Ishikawa (cell line): Measurements from ENCODE around the gene TRAK1.

Experiments used
- EGR1 ChIP-seq: IDR thresholded peaks from 2 replicates; pipeline ENCODE4 v1.6.1; 2012
- EP300 ChIP-seq: IDR thresholded peaks from 2 replicates; pipeline ENCODE4 v1.6.1; 2012; ENCODE audit warnings: borderline replicate concordance
- NFIC ChIP-seq: IDR thresholded peaks from 2 replicates; pipeline ENCODE4 v1.6.1; 2012
- RAD21 ChIP-seq: IDR thresholded peaks from 2 replicates; pipeline ENCODE4 v1.6.1; 2012; ENCODE audit warnings: low read depth
- TAF1 ChIP-seq: IDR thresholded peaks from 2 replicates; pipeline ENCODE4 v1.6.1; 2012; ENCODE audit warnings: low read depth, mild to moderate bottlenecking
- TCF12 ChIP-seq: IDR thresholded peaks from 2 replicates; pipeline ENCODE4 v1.6.1; 2012; ENCODE audit warnings: low read depth
- YY1 ChIP-seq: IDR thresholded peaks from 2 replicates; pipeline ENCODE4 v1.6.1; 2012; ENCODE audit warnings: low read depth
- TF ChIP-seq, protein P1 (sequence below): IDR thresholded peaks from 2 replicates; pipeline ENCODE4 v1.6.1; 2012
- TF ChIP-seq, protein P2 (sequence below): IDR thresholded peaks from 2 replicates; pipeline ENCODE4 v1.6.1; 2012; ENCODE audit warnings: low read depth, mild to moderate bottlenecking

DNA sequence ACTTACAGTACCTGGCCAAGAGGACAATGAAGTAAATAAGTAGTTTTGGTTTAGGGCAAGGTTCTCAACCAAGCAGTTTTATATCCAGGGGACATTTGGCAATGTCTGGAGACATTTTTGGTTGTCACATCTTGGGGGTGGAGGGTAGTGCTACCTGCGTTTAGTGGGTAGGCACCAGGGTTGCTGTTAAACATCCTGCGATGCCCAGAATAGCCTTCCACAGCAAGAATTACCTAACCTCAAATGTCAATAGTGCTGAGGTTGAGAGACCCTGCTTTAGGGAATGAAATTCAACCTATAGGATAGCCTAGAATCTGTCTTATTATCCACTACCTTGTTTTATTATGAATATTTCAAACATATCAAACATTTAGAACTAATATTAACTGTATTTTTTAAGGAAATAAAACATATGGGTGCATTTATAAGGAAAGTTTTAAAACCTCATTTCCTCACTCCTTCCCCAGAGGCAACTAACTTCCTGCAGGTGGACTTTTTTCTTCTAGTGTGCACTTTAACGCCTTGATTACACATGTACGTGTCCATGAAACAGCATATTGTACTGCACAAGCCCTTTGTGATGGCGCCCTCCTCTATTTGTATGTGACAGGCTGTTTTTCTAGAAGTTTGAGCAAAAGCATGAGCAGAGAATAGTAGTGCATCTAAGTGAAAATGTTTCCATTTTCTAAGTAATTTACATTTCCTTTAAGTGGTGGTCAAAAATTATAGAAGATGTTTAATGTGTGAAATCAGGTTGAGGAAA is 57.1 kb downstream of the TRAK1 start:
- TF ChIP-seq, protein P1, sequence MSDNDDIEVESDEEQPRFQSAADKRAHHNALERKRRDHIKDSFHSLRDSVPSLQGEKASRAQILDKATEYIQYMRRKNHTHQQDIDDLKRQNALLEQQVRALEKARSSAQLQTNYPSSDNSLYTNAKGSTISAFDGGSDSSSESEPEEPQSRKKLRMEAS, result no peak
- TF ChIP-seq TAF1, result no peak
- no peak for TF ChIP-seq EP300
- no peak for TF ChIP-seq RAD21
- TF ChIP-seq, protein P2, sequence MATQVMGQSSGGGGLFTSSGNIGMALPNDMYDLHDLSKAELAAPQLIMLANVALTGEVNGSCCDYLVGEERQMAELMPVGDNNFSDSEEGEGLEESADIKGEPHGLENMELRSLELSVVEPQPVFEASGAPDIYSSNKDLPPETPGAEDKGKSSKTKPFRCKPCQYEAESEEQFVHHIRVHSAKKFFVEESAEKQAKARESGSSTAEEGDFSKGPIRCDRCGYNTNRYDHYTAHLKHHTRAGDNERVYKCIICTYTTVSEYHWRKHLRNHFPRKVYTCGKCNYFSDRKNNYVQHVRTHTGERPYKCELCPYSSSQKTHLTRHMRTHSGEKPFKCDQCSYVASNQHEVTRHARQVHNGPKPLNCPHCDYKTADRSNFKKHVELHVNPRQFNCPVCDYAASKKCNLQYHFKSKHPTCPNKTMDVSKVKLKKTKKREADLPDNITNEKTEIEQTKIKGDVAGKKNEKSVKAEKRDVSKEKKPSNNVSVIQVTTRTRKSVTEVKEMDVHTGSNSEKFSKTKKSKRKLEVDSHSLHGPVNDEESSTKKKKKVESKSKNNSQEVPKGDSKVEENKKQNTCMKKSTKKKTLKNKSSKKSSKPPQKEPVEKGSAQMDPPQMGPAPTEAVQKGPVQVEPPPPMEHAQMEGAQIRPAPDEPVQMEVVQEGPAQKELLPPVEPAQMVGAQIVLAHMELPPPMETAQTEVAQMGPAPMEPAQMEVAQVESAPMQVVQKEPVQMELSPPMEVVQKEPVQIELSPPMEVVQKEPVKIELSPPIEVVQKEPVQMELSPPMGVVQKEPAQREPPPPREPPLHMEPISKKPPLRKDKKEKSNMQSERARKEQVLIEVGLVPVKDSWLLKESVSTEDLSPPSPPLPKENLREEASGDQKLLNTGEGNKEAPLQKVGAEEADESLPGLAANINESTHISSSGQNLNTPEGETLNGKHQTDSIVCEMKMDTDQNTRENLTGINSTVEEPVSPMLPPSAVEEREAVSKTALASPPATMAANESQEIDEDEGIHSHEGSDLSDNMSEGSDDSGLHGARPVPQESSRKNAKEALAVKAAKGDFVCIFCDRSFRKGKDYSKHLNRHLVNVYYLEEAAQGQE, result no peak
- no peak for TF ChIP-seq YY1
- TF ChIP-seq TCF12, result no peak
- TF ChIP-seq NFIC, result no peak
- no peak for TF ChIP-seq EGR1
